ENCODE results near the gene SURF4.
"Not testable (repeated sequence)": the region's sequence is repeated elsewhere in the genome, so short reads cannot be mapped to it uniquely, and the experiment has no call there.

GRCh38 chr9:133392308-133392707, 16.4 kb upstream of the SURF4 start:
- TF ChIP-seq, protein P1, sequence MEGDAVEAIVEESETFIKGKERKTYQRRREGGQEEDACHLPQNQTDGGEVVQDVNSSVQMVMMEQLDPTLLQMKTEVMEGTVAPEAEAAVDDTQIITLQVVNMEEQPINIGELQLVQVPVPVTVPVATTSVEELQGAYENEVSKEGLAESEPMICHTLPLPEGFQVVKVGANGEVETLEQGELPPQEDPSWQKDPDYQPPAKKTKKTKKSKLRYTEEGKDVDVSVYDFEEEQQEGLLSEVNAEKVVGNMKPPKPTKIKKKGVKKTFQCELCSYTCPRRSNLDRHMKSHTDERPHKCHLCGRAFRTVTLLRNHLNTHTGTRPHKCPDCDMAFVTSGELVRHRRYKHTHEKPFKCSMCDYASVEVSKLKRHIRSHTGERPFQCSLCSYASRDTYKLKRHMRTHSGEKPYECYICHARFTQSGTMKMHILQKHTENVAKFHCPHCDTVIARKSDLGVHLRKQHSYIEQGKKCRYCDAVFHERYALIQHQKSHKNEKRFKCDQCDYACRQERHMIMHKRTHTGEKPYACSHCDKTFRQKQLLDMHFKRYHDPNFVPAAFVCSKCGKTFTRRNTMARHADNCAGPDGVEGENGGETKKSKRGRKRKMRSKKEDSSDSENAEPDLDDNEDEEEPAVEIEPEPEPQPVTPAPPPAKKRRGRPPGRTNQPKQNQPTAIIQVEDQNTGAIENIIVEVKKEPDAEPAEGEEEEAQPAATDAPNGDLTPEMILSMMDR (IDR thresholded peaks at IDR 0.05; ENCODE audit: poor library complexity) = not testable (repeated sequence)
- not testable (repeated sequence) for TF ChIP-seq EZH2 (IDR thresholded peaks at IDR 0.05; ENCODE audit: borderline replicate concordance); EZH2phosphoT487 (IDR thresholded peaks at IDR 0.05; ENCODE audit: low read depth, severe bottlenecking, unreplicated experiment)

Measured in hepatocyte (in vitro differentiated cells).